ENCODE results near the gene SIPA1L3.

SIPA1L3 gene

DNA sequence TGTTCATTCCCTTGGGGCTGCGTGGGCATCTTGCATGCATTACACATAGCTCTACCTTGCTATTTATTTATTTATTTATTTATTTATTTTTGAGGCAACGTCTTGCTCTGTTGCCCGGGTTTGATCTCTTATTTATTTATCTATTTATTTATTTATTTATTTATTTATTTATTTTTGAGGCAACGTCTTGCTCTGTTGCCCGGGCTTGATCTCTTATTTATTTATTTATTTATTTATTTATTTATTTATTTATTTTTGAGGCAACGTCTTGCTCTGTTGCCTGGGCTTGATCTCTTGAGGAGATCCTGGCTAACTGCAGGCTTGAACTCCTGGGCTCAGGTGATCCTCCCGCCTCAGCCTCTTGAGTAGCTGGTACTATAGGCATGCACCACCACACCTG lies 158.8 kb downstream of the SIPA1L3 start (continued):
- TF ChIP-seq ZNF302 (tag by site-specific recombination; IDR thresholded peaks at IDR 0.05; ENCODE audit: low read depth) (peak; percentile 72; the same call in 1 of the 2 replicates), ZNF610 (tag by site-specific recombination; IDR thresholded peaks at IDR 0.05; ENCODE audit: borderline replicate concordance) (0 out of 2 replicates have a peak, but pooled peaks have one; percentile 45), ZBTB8A (tag by site-specific recombination; IDR thresholded peaks at IDR 0.05) (peak; percentile 82), ZNF404 (tag by site-specific recombination; IDR thresholded peaks at IDR 0.05) (peak; percentile 72; the same call in 1 of the 2 replicates), ZNF19 (tag by site-specific recombination; IDR thresholded peaks at IDR 0.05; ENCODE audit: low read depth) (0 out of 2 replicates have a peak, but pooled peaks have one; percentile 33), KLF7 (tag by site-specific recombination; IDR thresholded peaks at IDR 0.05; ENCODE audit: borderline replicate concordance) (peak; percentile 41; the same call in 1 of the 2 replicates), OVOL3 (tag by site-specific recombination; IDR thresholded peaks at IDR 0.05) (peak; percentile 36; the same call in 1 of the 2 replicates), ZNF394 (tag by site-specific recombination; IDR thresholded peaks at IDR 0.05; ENCODE audit: borderline replicate concordance) (peak; percentile 99), ZNF223 (tag by site-specific recombination; IDR thresholded peaks at IDR 0.05) (peak; percentile 66; the same call in 1 of the 2 replicates), ZNF654 (tag by site-specific recombination; IDR thresholded peaks at IDR 0.05; ENCODE audit: low read depth) (peak; percentile 57), ZNF292 (tag by site-specific recombination; IDR thresholded peaks at IDR 0.05; ENCODE audit: borderline replicate concordance, low read depth) (peak; percentile 83)
- TF ChIP-seq, protein P1, sequence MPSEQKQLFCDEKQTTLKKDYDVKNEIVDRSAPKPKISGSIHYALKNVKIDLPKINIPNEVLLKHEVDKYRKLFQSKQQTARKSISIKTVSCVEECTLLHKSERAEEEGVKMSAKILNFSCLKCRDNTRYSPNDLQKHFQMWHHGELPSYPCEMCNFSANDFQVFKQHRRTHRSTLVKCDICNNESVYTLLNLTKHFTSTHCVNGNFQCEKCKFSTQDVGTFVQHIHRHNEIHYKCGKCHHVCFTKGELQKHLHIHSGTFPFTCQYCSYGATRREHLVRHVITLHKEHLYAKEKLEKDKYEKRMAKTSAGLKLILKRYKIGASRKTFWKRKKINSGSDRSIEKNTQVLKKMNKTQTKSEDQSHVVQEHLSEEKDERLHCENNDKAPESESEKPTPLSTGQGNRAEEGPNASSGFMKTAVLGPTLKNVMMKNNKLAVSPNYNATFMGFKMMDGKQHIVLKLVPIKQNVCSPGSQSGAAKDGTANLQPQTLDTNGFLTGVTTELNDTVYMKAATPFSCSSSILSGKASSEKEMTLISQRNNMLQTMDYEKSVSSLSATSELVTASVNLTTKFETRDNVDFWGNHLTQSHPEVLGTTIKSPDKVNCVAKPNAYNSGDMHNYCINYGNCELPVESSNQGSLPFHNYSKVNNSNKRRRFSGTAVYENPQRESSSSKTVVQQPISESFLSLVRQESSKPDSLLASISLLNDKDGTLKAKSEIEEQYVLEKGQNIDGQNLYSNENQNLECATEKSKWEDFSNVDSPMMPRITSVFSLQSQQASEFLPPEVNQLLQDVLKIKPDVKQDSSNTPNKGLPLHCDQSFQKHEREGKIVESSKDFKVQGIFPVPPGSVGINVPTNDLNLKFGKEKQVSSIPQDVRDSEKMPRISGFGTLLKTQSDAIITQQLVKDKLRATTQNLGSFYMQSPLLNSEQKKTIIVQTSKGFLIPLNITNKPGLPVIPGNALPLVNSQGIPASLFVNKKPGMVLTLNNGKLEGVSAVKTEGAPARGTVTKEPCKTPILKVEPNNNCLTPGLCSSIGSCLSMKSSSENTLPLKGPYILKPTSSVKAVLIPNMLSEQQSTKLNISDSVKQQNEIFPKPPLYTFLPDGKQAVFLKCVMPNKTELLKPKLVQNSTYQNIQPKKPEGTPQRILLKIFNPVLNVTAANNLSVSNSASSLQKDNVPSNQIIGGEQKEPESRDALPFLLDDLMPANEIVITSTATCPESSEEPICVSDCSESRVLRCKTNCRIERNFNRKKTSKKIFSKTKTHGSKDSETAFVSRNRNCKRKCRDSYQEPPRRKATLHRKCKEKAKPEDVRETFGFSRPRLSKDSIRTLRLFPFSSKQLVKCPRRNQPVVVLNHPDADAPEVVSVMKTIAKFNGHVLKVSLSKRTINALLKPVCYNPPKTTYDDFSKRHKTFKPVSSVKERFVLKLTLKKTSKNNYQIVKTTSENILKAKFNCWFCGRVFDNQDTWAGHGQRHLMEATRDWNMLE (tag by site-specific recombination; conservative IDR thresholded peaks at IDR 0.05; ENCODE audit: low read depth), result peak; percentile 97
- TF ChIP-seq, protein P2, sequence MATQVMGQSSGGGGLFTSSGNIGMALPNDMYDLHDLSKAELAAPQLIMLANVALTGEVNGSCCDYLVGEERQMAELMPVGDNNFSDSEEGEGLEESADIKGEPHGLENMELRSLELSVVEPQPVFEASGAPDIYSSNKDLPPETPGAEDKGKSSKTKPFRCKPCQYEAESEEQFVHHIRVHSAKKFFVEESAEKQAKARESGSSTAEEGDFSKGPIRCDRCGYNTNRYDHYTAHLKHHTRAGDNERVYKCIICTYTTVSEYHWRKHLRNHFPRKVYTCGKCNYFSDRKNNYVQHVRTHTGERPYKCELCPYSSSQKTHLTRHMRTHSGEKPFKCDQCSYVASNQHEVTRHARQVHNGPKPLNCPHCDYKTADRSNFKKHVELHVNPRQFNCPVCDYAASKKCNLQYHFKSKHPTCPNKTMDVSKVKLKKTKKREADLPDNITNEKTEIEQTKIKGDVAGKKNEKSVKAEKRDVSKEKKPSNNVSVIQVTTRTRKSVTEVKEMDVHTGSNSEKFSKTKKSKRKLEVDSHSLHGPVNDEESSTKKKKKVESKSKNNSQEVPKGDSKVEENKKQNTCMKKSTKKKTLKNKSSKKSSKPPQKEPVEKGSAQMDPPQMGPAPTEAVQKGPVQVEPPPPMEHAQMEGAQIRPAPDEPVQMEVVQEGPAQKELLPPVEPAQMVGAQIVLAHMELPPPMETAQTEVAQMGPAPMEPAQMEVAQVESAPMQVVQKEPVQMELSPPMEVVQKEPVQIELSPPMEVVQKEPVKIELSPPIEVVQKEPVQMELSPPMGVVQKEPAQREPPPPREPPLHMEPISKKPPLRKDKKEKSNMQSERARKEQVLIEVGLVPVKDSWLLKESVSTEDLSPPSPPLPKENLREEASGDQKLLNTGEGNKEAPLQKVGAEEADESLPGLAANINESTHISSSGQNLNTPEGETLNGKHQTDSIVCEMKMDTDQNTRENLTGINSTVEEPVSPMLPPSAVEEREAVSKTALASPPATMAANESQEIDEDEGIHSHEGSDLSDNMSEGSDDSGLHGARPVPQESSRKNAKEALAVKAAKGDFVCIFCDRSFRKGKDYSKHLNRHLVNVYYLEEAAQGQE (tag by site-specific recombination; IDR thresholded peaks at IDR 0.05), result peak; percentile 87
- TF ChIP-seq, protein P3, sequence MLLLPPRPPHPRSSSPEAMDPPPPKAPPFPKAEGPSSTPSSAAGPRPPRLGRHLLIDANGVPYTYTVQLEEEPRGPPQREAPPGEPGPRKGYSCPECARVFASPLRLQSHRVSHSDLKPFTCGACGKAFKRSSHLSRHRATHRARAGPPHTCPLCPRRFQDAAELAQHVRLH (tag by site-specific recombination; IDR thresholded peaks at IDR 0.05), result peak; percentile 80; the same call in 1 of the 2 replicates
- TF ChIP-seq, protein P4, sequence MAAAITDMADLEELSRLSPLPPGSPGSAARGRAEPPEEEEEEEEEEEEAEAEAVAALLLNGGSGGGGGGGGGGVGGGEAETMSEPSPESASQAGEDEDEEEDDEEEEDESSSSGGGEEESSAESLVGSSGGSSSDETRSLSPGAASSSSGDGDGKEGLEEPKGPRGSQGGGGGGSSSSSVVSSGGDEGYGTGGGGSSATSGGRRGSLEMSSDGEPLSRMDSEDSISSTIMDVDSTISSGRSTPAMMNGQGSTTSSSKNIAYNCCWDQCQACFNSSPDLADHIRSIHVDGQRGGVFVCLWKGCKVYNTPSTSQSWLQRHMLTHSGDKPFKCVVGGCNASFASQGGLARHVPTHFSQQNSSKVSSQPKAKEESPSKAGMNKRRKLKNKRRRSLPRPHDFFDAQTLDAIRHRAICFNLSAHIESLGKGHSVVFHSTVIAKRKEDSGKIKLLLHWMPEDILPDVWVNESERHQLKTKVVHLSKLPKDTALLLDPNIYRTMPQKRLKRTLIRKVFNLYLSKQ (tag by site-specific recombination; IDR thresholded peaks at IDR 0.05; ENCODE audit: borderline replicate concordance), result 0 out of 2 replicates have a peak, but pooled peaks have one; percentile 49
- TF ChIP-seq, protein P5, sequence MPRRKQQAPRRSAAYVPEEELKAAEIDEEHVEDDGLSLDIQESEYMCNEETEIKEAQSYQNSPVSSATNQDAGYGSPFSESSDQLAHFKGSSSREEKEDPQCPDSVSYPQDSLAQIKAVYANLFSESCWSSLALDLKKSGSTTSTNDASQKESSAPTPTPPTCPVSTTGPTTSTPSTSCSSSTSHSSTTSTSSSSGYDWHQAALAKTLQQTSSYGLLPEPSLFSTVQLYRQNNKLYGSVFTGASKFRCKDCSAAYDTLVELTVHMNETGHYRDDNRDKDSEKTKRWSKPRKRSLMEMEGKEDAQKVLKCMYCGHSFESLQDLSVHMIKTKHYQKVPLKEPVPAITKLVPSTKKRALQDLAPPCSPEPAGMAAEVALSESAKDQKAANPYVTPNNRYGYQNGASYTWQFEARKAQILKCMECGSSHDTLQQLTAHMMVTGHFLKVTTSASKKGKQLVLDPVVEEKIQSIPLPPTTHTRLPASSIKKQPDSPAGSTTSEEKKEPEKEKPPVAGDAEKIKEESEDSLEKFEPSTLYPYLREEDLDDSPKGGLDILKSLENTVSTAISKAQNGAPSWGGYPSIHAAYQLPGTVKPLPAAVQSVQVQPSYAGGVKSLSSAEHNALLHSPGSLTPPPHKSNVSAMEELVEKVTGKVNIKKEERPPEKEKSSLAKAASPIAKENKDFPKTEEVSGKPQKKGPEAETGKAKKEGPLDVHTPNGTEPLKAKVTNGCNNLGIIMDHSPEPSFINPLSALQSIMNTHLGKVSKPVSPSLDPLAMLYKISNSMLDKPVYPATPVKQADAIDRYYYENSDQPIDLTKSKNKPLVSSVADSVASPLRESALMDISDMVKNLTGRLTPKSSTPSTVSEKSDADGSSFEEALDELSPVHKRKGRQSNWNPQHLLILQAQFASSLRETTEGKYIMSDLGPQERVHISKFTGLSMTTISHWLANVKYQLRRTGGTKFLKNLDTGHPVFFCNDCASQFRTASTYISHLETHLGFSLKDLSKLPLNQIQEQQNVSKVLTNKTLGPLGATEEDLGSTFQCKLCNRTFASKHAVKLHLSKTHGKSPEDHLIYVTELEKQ (tag by site-specific recombination; IDR thresholded peaks at IDR 0.05; ENCODE audit: borderline replicate concordance), result peak; percentile 59; the same call in 1 of the 2 replicates
